GM19452 (cell line): Measurements from ENCODE around the gene NEU3.
"Not testable (repeated sequence)": the region's sequence is repeated elsewhere in the genome, so short reads cannot be mapped to it uniquely, and the experiment has no call there.

Experiments
- ATAC-seq: cut with Tn5 transposase; IDR thresholded peaks from one replicate; pipeline ENCODE4 v1.9.1; 2021; ENCODE audit not compliant: unreplicated experiment

The NEU3 gene

DNA sequence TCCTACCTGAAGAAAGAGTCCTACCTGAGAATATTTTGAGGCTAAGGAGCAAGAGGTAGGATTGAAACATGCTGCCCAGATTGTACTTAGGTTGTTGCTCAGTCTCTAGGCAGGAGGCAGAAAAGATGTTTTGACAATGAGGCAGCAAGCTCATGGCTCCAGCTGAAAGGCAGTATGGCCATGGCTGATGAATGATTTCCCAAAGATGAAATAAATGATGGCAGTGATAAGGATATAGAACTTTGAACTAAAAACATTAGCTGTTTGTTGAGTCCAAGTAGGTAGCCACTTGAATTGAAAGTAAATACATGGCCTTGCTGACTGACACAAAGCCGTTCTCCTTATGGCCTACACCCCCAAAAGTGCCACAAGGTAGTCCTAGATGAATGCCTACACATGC lies 6.8 kb upstream of the NEU3 start:
- ATAC-seq: no peak

DNA sequence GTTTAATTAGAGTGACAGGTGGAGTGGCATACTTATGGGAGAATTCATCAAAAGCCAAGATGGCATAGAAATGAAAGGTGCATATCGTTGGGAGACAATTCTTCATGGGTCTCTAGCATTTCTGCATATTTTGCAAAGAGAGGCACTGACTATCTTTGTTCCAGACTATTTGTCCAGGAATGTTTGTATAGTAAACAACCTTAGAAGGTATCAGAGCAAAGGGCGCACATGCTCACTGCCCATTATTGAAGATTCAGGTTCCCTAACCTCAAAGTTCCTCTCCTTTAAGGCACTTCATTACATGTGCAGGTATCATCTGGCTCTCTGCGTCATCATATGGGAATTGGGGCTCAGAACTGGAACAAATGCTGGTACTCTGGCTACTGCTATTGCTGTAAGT lies 4.7 kb upstream of the NEU3 start:
- no peak for ATAC-seq

DNA sequence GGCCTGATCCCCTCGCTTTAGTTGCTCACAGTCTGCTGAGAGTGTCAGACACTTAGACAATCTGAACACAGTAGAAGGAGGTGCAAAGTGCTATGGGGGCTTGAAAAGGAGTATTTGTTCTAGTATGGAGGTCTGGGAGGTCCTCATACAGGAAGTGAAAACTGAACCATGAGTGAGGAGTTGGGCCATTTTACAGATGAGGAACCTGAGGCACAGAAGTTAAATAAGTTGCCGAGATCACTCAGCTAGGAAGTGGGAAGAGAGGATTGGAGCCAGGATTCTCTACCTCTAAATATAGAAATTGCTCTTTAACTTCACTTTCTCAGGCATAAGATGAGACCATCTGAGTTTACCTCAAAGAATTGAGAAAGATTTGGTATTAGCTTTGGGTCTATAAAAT lies 4.0 kb upstream of the NEU3 start:
- no peak for ATAC-seq

DNA sequence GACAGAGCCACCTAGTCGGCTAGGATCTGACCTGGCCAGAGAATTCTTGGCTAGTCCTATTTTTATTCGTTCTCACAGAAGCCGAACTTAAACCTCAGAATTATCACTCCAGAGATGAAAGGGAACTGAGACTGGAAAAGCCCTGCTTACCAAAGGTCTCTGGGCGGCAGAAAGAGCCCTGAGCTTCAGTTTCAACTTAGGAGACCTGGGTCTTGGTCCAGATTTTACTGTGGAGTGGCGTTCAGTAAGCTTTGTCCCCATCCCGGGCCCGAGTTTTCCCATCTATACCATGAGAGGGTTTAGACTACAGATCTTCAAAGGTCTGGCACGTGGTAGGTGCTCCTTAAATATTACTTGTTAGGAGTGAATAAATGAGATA lies 516 bp downstream of the NEU3 start:
- peak; percentile 5 for ATAC-seq

DNA sequence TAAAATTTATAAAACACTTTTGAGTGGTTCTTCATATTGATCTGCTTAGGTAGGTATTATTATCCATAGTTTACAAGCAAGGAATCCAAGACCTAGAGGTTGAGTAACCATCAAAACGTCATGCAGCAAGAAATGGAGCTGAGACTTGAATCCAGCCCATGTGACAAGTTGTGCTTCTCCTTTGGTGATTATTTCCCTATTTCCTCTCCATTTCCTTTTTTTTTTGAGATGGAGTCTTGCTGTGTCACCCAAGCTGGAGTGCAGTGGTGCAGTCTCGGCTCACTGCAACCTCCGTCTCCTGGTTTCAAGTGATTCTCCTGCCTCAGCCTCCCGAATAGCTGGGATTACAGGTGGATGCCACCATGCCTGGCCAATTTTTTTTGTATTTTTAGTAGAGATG lies 1.4 kb downstream of the NEU3 start:
- ATAC-seq: not testable (repeated sequence)

DNA sequence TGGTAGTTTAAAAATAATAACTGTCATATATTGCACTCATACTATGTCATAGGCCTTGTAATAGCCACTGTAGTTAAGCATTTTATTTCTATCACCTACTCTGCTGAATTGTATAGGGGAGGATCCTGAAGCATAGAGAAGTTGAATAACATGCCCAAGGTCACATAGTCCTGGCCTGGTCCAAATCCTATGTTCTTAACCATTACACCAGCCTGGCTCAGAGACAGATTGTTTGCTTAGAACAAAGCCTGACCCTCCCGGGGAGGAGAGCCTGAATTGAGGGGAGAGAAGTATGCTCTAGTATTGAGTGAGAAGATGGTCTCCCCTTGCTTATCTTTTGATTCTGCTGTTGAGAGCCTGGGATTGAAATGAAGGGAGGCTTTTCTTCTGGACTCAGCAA lies 2.2 kb downstream of the NEU3 start:
- no peak for ATAC-seq

DNA sequence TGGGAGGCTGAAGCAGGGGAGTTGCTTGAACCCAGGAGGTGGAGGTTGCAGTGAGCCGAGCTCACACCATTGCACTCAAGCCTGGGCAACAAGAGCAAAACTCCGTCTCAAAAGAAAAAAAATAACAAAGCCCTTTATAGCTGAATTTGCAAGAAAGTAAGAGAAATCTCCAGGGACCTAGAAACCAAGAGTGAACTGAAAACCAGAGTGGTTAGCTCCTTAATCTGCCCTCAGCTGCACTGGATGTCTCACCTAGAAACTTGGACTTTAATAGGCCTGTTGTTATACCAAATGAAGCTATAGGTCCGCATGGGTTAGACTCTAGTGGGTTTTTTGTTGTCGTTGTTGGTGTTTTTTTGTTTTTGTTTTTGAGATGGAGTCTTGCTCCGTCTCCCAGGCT lies 4.1 kb downstream of the NEU3 start:
- no peak for ATAC-seq

DNA sequence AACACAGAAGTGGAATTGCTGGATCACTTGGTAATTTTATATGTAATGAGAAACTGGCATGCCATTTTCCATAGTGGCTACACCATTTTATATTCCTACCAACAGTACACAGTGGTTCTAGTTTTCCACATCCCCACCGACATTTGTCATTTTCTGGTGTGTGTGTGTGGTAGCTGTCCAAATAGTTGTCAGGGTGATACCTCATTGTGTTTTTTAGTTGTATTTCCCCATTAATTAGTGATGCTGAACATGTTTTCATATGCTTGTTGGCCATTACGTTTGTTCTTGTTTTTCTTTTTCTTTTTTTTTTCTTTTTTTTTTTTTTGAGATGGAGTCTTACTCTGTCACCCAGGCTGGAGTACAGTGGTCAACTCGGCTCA lies 12.2 kb downstream of the NEU3 start:
- no peak for ATAC-seq

DNA sequence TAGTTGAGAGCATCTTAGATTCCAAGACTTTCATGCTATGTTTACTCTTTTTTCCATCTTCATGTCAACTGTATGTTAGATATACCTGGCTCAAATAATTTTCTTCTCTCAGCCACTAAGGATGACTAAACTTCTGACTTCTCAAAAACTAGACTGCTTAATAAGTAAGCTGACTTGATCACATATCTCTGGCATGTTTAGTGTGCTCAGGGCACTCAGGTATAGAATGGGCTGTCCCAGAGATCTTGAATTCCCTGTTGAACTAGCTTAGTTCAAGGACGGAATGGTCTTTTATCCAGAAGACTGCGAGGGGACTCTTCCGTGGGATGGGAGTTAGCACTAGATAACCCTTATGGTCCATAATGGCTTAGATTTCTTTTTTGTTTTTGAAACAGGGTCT lies 13.0 kb downstream of the NEU3 start:
- ATAC-seq: no peak

DNA sequence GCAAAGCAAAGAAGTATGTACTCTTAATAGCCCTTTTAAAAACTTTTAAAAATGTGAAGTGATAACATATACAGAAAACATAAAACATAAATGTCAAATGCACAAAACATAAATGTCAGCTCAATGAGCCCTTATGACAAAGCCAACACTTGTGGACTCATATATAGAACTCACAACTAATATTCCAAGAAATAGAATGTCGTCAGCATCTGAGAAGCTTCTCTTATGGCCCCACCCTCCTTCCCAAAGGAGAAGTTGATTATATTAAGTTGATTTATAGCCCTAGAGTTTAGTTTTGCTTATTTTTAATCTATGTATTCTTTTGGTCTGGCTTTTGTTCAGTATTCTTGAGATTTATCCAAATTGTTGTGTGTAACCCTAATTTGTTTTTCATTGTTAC lies 13.8 kb downstream of the NEU3 start:
- ATAC-seq: no peak

DNA sequence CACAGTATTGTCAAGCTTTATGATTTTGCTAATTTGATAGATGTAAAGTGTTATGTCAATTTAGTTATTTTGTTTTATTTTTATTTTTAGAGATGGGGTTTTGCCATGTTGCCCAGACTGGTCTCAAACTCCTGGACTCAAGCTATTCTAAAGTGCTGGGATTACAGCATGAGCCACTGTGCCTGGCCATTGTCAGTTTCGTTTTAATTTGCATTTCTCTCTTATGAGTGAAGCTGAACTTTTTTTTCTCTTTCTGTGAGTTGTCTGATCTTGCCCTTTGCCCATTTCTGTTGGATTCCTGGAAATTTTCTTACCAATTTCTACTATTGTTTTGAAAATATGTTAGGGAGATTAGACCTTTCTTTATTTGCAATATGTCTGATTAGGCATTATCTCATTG lies 15.5 kb downstream of the NEU3 start:
- ATAC-seq: no peak

DNA sequence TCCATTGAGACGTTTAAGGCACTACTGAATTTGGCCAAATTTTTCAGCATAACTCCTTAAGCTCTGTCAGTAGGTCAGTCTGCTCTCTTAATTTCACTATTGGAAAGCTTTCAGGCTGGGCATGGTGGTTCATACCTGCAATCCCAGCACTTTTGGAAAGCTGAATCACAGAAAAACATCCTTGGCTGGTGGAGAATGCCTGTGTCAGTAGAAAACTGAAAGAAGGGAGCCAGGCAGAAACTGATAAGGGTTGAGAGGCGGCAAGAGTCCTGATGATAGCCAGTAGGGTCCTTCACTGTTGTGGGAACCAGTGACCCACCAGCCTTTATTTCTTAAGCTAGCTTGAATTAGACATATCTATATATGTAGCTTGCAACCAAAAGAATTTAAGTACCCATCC lies 22.6 kb downstream of the NEU3 start:
- ATAC-seq: no peak

DNA sequence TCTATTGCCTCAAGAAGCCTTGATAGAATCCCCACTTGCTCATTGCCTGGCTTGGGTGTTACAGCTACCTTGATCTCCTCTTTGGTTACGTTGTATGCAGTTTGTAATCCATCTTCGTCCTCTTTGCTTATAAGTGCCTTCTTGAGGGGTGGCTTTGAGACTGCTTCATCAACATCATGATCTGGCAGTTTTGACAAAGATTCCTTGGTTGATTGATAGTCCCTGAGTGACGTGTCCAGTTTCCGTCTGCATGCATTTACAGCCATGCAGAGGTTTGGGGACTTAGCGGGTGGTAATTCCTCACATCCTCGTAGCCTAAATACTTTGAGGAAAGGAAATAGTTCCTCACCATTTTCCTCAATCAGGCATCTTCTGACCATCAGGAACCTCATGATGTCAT lies 23.1 kb downstream of the NEU3 start:
- ATAC-seq: no peak

DNA sequence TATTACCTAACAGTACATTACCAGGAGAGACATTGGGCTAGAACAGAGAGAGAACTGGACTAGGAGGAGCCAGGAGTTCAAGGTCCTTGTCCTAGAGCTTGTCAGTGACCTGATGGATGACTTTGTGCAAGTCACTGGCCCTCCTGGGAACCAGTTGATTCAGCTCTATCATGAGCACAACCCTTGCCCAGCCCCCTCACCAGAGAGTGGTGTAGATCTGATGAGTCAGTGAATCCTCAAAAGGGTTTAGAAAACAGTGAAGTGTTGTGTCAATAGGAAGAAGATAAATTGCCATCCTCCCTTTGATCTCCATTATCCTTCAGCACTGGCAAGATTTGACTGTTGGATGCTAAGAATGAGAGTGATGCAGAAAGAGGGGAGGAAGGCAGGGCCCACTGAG lies 24.3 kb downstream of the NEU3 start:
- no peak for ATAC-seq

DNA sequence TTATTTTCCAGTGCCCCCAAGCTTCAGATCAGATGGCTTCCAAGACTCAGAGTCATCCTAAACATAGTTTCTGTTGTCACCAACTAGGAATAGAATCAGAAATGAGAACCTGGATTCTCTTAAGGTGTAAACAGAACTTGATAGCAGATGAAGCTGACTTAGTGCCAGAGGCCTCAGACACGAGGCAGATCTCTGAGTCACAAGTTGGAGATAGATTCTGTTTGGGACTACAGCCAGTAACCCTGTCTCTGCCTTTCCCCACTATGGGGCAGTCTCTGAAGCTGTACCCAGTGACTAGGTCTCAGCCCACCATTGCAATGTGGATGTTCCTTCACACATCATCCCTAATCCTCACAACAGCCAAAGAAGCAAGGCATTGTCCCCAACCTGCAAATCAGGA lies 25.4 kb downstream of the NEU3 start:
- no peak for ATAC-seq

DNA sequence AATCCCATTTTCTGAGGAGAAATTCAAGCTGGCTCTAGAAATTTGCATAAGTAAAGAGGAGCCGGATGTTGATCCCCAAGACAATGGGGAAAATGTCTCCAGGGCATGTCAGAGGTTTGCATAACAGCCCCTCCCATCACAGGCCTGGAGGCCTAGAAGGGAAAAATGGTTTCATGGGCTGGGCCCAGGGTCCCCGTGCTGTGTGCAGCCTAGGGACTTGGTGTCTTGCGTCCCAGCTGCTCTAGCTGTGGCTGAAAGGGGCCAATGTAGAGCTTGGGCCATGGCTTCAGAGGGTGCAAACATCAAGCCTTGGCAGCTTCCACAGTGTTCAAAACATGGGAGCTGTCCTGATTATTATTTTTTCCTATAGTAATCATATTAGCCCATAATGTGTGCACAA lies 30.5 kb downstream of the NEU3 start:
- ATAC-seq: not testable (repeated sequence)

DNA sequence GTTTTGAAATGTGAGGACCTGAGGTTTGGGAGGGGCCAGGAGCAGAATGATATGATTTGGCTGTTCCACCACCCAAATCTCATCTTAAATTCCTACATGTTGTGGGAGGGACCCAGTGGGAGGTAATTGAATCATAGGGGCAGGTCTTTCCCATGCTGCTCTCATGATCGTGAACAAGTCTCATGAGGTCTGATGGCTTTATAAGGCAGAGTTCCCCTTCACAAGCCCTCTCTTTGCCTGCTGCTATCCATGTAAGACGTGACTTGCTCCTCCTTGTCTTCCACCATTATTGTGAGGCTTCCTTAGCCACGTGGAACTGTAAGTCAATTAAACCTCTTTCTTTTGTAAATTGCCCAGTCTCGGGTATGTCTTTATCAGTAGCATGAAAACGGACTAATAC lies 31.6 kb downstream of the NEU3 start:
- ATAC-seq: not testable (repeated sequence)

DNA sequence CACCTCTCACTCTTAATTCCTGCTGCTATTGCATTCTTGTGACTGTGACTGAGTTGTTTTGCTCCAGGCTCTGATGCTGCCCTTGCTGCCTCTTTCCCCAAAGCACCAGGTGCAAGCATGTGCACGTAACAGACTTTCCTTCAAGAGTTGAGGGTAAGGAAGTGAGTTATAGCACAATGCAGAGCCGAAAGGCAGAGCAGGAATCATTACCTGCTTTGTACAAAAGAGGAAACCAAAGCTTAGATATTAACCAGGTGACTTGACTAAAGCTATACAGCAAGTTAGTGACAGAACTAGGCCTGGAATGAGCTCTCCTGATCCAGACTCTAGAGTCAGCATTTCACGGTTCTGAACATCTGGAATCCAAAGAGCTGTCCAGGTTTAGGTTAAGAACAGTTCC lies 33.6 kb downstream of the NEU3 start:
- ATAC-seq: peak; percentile 78

DNA sequence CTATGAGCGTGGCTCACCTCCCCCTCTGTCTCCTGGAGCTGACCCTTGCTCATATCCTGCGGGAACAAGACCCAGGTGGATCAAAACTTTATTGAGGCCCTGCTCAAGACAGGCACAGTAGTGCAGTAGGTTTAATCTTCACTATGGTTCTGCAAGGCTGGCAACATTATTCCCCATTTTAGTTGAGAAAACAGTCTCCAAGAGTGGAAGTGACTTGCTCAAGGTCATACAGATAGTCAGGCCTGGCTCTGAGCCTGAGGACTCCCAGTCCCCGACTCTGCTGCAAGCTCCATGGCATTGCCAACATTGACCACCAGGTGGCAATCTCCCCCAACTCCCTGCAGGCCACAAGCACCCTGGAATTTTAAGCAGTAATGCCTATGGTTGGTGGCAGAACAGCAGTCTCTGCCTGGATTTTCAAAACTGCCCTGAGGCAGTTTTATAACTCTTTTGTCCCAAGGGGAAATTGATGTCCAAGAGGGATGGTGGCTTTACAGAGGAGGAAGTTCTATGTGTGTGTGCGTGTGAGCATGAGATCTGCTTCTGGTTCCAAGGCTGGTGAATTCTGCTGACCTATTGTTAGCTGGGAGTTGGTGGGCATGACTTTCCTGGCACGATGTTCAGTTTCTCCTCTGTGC lies 34.1 kb downstream of the NEU3 start:
- ATAC-seq: peak; percentile 75

DNA sequence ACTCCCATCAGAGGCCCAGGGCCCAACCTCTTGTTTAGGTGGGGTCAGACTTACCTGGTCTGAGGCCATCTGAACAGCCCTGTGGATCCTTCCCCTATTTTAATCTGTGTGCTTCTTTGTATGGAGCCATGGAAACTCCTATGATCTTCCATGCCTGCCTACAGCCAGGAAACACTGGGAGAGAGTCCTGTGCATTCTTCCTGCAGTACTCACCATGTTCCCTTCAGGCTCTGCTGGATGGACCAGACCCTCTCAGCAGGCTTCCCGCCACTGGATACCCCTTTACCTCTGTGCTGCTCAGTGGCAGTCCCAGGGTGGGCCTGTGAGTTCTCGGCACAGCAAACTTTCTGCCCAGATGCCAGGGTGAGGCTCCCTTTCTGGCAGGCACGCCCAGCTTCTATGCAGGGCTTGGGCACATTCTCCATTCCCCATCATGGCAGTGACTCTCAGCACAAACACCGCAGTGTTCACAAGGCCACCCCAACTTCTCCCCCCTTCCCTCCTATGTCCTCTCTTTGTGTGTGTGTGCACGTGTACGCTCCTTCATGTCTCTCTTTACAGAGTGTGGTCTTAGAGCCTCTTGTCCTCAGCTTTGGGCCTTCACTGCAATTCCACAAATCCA lies 34.8 kb downstream of the NEU3 start:
- ATAC-seq: no peak

DNA sequence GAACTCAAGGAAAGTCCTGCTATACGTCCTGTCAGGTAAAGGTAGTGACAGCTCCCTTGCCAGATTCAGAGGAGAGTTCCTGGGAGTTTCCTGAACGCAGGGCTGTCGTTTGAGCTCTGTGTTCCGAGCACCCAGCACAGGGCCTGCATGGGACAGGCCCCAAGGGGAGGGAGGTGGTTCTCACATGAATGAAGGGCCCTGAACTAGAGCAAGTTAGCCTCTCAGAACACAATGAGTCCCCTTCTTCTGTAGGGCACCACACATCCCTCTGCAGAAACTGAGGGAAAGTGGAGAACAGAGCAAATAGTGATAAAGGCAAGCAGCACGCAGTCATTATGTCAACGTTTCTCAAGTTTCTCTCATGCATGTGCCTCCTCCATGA lies 35.3 kb downstream of the NEU3 start:
- no peak for ATAC-seq

DNA sequence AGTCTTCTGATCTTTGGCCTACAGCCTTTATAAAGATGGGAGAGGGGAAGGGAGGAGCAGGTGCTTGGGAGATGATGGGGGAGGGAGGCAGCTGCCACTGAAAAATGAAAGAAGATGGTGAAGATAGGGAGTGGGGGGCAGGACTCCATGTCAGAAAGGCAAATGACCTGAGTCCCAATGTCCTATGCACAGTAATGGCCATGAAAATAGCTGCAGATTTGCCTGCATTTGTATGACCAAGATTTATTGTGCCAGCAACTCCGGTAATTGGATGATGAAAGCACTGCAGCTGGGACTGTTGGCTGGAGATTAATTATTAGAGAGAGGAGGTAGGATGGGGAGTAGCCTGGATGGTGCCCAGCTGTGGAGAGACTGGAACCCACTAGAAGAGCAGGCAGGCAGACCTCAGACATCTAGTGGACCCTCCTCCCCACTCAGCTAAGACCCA lies 36.1 kb downstream of the NEU3 start:
- ATAC-seq: no peak

DNA sequence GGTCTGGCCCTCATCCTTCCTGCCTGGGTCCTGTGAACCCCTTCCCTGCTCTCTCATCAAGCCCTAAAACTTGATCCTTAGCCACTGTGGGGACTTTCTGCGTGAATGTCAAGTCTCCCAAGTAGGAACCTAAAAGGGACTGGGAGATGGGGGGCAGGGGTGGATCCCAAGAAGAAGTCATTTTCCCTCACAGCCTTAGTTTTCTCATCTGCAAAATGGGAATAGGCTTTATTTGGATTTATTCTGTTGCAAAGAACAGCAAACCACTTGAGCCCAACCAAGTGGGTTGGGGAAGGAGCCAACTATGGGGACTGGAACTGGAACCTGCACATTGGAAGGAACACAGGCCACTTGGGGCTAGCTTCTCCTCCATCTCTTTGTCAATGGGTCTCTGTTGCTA lies 36.8 kb downstream of the NEU3 start:
- ATAC-seq: no peak
